AG10803 (cell line): ENCODE data around the gene LTK.

Source experiments
- DNase-seq: peaks from one replicate; pipeline ENCODE4 v3.0.0; 2010; ENCODE audit warnings: low read depth
- H3K4me3 ChIP-seq: 2 replicates; pipeline ENCODE4 v1.5.1; 2011; ENCODE audit warnings: mild to moderate bottlenecking, low read length, control low read depth
- CTCF ChIP-seq: conservative IDR thresholded peaks from 2 replicates; pipeline ENCODE4 v1.5.1; 2011; ENCODE audit warnings: mild to moderate bottlenecking, low read length, control low read depth, inconsistent platforms

The LTK gene

GRCh38 chr15:41530363-41530956, 16.8 kb upstream of the LTK start:
- TF ChIP-seq CTCF, result no peak
- DNase-seq, result no peak
- no peak overlapping the region for H3K4me3 ChIP-seq

- DNase-seq, result no peak
- TF ChIP-seq CTCF, result no peak
- no peak overlapping the region for H3K4me3 ChIP-seq
Measured at GRCh38 chr15:41523097-41523496, 9.5 kb upstream of the LTK start.

GRCh38 chr15:41521614-41522013, 8.0 kb upstream of the LTK start:
- no peak for DNase-seq
- no peak for TF ChIP-seq CTCF
- H3K4me3 ChIP-seq, result no peak overlapping the region

GRCh38 chr15:41520636-41521035, 7.0 kb upstream of the LTK start:
- no peak overlapping the region for H3K4me3 ChIP-seq
- TF ChIP-seq CTCF, result no peak
- DNase-seq, result no peak

GRCh38 chr15:41517895-41518449, 4.3 kb upstream of the LTK start:
- no peak for TF ChIP-seq CTCF
- no peak for DNase-seq
- no peak overlapping the region for H3K4me3 ChIP-seq

GRCh38 chr15:41512940-41513505, 604 bp downstream of the LTK start:
- no peak for TF ChIP-seq CTCF
- peak overlapping the region; percentile 27 for H3K4me3 ChIP-seq
- DNase-seq, result peak; percentile 10

GRCh38 chr15:41512512-41512939, 1.1 kb downstream of the LTK start:
- peak overlapping the region; percentile 27; the same call in 1 of the 2 replicates for H3K4me3 ChIP-seq
- TF ChIP-seq CTCF, result no peak

More at GRCh38 chr15:41512512-41512939, 1.1 kb downstream of the LTK start:
- DNase-seq, result no peak
